OCI-LY3 (cell line): Measurements from ENCODE around the gene CATSPERD.

Source experiments
- H2AFZ ChIP-seq: fragments of 200-600, 300-600 bp; shearing (Covaris generic); 2 replicates; pipeline ENCODE4 v1.6.0; 2014; ENCODE audit warnings: antibody characterized with exemption, low read depth, low read length
- H3K27ac ChIP-seq: fragments of 200-600, 300-600 bp; sonication (generic); 2 replicates; pipeline ENCODE4 v1.5.1; 2014; ENCODE audit warnings: mild to moderate bottlenecking, low read length, moderate library complexity, mixed read lengths
- H3K27me3 ChIP-seq: fragments of 200-600, 300-600 bp; sonication (generic); 2 replicates; pipeline ENCODE4 v1.6.1; 2014; ENCODE audit warnings: low read depth, low read length, mixed read lengths
- H3K36me3 ChIP-seq: fragments of 200-600, 300-600 bp; sonication (generic); replicated peaks from 2 replicates; pipeline ENCODE3; 2014; ENCODE audit warnings: low read depth, low read length, mixed read lengths
- H3K4me1 ChIP-seq: fragments of 300-600, 200-600 bp; sonication (generic); 2 replicates; pipeline ENCODE4 v1.6.1; 2014; ENCODE audit warnings: low read length, mixed read lengths
- H3K4me2 ChIP-seq: fragments of 200-600, 300-600 bp; sonication (generic); 2 replicates; pipeline ENCODE4 v1.6.1; 2014; ENCODE audit warnings: low read length, mixed read lengths
- H3K4me3 ChIP-seq: fragments of 300-600, 200-600 bp; sonication (generic); 2 replicates; pipeline ENCODE4 v1.5.1; 2014; ENCODE audit warnings: antibody characterized with exemption, mild to moderate bottlenecking, low read length, moderate library complexity
- H3K79me2 ChIP-seq: fragments of 300-600, 200-600 bp; shearing (Covaris generic); 2 replicates; pipeline ENCODE4 v1.6.1; 2014; ENCODE audit warnings: mild to moderate bottlenecking, low read length, mixed read lengths
- H3K9ac ChIP-seq: fragments of 300-600, 200-600 bp; shearing (Covaris generic); 2 replicates; pipeline ENCODE4 v1.6.0; 2014; ENCODE audit warnings: mild to moderate bottlenecking, low read length, moderate library complexity
- H3K9me3 ChIP-seq: fragments of 200-600, 300-600 bp; shearing (Covaris generic); 2 replicates; pipeline ENCODE4 v1.6.1; 2014; ENCODE audit warnings: low read length, mixed read lengths; ENCODE audit not compliant: insufficient read depth
- H4K20me1 ChIP-seq: fragments of 200-600, 300-600 bp; sonication (generic); 2 replicates; pipeline ENCODE4 v1.6.1; 2016; ENCODE audit warnings: low read length, mixed read lengths; ENCODE audit not compliant: insufficient read depth
- CTCF ChIP-seq: fragments of 200-600, 300-600 bp; sonication (generic); IDR thresholded peaks from 2 replicates; pipeline ENCODE4 v1.5.1; 2014; ENCODE audit warnings: antibody characterized with exemption, low read length, low read depth
- EZH2phosphoT487 ChIP-seq: fragments of 200-600 bp; shearing (Covaris generic); IDR thresholded peaks from 2 replicates; pipeline ENCODE4 v1.6.1; 2018; ENCODE audit warnings: antibody characterized with exemption, mixed run types, low read depth

Gene CATSPERD

GRCh38 chr19:5691822-5692722, 28.4 kb upstream of the CATSPERD start:
- peaks cover 64% of the 10 kb centered on the region for H3K36me3 ChIP-seq
- peak overlapping the region; percentile 87 for H3K4me2 ChIP-seq
- H3K9me3 ChIP-seq = no peaks in the 10 kb centered on the region
- peaks cover 17% of the 10 kb centered on the region for H3K4me1 ChIP-seq
- no peaks in the 10 kb centered on the region for H3K27me3 ChIP-seq
- no peak for TF ChIP-seq EZH2phosphoT487
- no peak for TF ChIP-seq CTCF
- peaks cover 71% of the 10 kb centered on the region for H3K79me2 ChIP-seq
- no peak overlapping the region for H2AFZ ChIP-seq
- H4K20me1 ChIP-seq = peaks cover 66% of the 10 kb centered on the region
- H3K4me3 ChIP-seq = peak overlapping the region; percentile 91
- peak overlapping the region; percentile 91 for H3K9ac ChIP-seq
- peak overlapping the region; percentile 78 for H3K27ac ChIP-seq

- Histone ChIP-seq H4K20me1 (peaks cover 69% of the 10 kb centered on the region), H3K9me3 (no peaks in the 10 kb centered on the region), H3K27me3 (no peaks in the 10 kb centered on the region), H3K27ac (peak overlapping the region; percentile 78), H3K4me3 (peak overlapping the region; percentile 91), H2AFZ (no peak overlapping the region), H3K9ac (peak overlapping the region; percentile 91; the same call in 1 of the 2 replicates), H3K79me2 (peaks cover 73% of the 10 kb centered on the region), H3K4me2 (peak overlapping the region; percentile 87), H3K36me3 (peaks cover 66% of the 10 kb centered on the region), H3K4me1 (peaks cover 17% of the 10 kb centered on the region)
- TF ChIP-seq CTCF = no peak
- TF ChIP-seq EZH2phosphoT487 = no peak
Observed at GRCh38 chr19:5692723-5693194, 27.7 kb upstream of the CATSPERD start.

GRCh38 chr19:5693195-5694166, 27.0 kb upstream of the CATSPERD start:
- no peak for TF ChIP-seq EZH2phosphoT487
- no peak for TF ChIP-seq CTCF
- Histone ChIP-seq H3K4me2 (peak overlapping the region; percentile 87), H2AFZ (no peak overlapping the region), H3K9ac (no peak overlapping the region), H3K4me3 (peak overlapping the region; percentile 91; the same call in 1 of the 2 replicates), H4K20me1 (peaks cover 74% of the 10 kb centered on the region), H3K9me3 (no peaks in the 10 kb centered on the region), H3K27ac (no peak overlapping the region; the same call in 1 of the 2 replicates), H3K79me2 (peaks cover 73% of the 10 kb centered on the region), H3K36me3 (peaks cover 71% of the 10 kb centered on the region), H3K4me1 (peaks cover 17% of the 10 kb centered on the region), H3K27me3 (no peaks in the 10 kb centered on the region)
